HCT116 (cell line): ENCODE results near the gene ESPNL.

Experiments used
- CTCF ChIP-seq, 3 experiments: fragments of 200-600 bp in 1 of 3; sonication (generic) in 1 of 3; IDR thresholded peaks in 2 of 3; conservative IDR thresholded peaks in 1 of 3; 2 replicates each; pipeline ENCODE4 v1.5.1; 2012 to 2017; ENCODE audit warnings: low read depth in 2 of 3, low read length in 2 of 3, antibody characterized with exemption in 1 of 3, borderline replicate concordance in 1 of 3, control low read depth in 1 of 3, mild to moderate bottlenecking in 1 of 3, mixed read lengths in 1 of 3, mixed run types in 1 of 3, moderate library complexity in 1 of 3; ENCODE audit not compliant: insufficient read depth in 1 of 3
- EZH2 ChIP-seq: fragments of 200-600 bp; sonication (generic); IDR thresholded peaks from 2 replicates; pipeline ENCODE4 v1.6.1; 2017; ENCODE audit warnings: antibody characterized with exemption, mixed run types
- JUND ChIP-seq: IDR thresholded peaks from 2 replicates; pipeline ENCODE4 v1.6.1; 2012
- POLR2A ChIP-seq: IDR thresholded peaks from 2 replicates; pipeline ENCODE4 v1.7.0; 2011; ENCODE audit warnings: borderline replicate concordance; ENCODE audit not compliant: insufficient read depth, insufficient read length; ENCODE audit errors: extremely low read depth
- POLR2AphosphoS5 ChIP-seq: IDR thresholded peaks from 2 replicates; pipeline ENCODE4 v1.6.1; 2011; ENCODE audit warnings: mild to moderate bottlenecking, low read depth, low read length, moderate library complexity
- RAD21 ChIP-seq: IDR thresholded peaks from 2 replicates; pipeline ENCODE4 v1.6.1; 2012; ENCODE audit warnings: low read depth, mild to moderate bottlenecking
- SIN3A ChIP-seq: IDR thresholded peaks from 2 replicates; pipeline ENCODE4 v1.6.1; 2012; ENCODE audit warnings: low read depth
- TF ChIP-seq, protein P1 (sequence below): IDR thresholded peaks from 2 replicates; pipeline ENCODE4 v1.6.1; 2012
- TF ChIP-seq, protein P2 (sequence below): IDR thresholded peaks from 2 replicates; pipeline ENCODE4 v1.6.1; 2012; ENCODE audit warnings: low read depth

GRCh38 chr2:238180554-238180953 lies 80.4 kb downstream of the ESPNL start:
- TF ChIP-seq CTCF (IDR thresholded peaks at IDR 0.05 in 2 of 3, conservative IDR thresholded peaks at IDR 0.05 in 1 of 3; ENCODE audit: borderline replicate concordance in 1 of 3, insufficient read depth in 1 of 3, low read depth in 2 of 3, low read length in 2 of 3) (no peak), POLR2A (no peak), EZH2 (no peak), RAD21 (no peak), JUND (no peak), SIN3A (no peak), POLR2AphosphoS5 (no peak)
- TF ChIP-seq, protein P1, sequence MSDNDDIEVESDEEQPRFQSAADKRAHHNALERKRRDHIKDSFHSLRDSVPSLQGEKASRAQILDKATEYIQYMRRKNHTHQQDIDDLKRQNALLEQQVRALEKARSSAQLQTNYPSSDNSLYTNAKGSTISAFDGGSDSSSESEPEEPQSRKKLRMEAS = no peak
- TF ChIP-seq, protein P2, sequence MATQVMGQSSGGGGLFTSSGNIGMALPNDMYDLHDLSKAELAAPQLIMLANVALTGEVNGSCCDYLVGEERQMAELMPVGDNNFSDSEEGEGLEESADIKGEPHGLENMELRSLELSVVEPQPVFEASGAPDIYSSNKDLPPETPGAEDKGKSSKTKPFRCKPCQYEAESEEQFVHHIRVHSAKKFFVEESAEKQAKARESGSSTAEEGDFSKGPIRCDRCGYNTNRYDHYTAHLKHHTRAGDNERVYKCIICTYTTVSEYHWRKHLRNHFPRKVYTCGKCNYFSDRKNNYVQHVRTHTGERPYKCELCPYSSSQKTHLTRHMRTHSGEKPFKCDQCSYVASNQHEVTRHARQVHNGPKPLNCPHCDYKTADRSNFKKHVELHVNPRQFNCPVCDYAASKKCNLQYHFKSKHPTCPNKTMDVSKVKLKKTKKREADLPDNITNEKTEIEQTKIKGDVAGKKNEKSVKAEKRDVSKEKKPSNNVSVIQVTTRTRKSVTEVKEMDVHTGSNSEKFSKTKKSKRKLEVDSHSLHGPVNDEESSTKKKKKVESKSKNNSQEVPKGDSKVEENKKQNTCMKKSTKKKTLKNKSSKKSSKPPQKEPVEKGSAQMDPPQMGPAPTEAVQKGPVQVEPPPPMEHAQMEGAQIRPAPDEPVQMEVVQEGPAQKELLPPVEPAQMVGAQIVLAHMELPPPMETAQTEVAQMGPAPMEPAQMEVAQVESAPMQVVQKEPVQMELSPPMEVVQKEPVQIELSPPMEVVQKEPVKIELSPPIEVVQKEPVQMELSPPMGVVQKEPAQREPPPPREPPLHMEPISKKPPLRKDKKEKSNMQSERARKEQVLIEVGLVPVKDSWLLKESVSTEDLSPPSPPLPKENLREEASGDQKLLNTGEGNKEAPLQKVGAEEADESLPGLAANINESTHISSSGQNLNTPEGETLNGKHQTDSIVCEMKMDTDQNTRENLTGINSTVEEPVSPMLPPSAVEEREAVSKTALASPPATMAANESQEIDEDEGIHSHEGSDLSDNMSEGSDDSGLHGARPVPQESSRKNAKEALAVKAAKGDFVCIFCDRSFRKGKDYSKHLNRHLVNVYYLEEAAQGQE = no peak
